Dedifferentiated amniotic fluid mesenchymal stem cell (primary cell): ENCODE results near the gene LSMEM2.
"Not testable (repeated sequence)": the region's sequence is repeated elsewhere in the genome, so short reads cannot be mapped to it uniquely, and the experiment has no call there.

ENCODE experiments used
- DNase-seq: peaks from one replicate; pipeline ENCODE4 v3.0.0-alpha.2; 2016; ENCODE audit errors: extremely low spot score

LSMEM2 gene

GRCh38 chr3:50245831-50246516 lies 32.9 kb upstream of the LSMEM2 start:
- DNase-seq, result peak; percentile 86

GRCh38 chr3:50246517-50246954 lies 32.4 kb upstream of the LSMEM2 start:
- peak; percentile 83 for DNase-seq

- no peak for DNase-seq
These were observed 30.5 kb upstream of the LSMEM2 start for GRCh38 chr3:50248387-50248786.

GRCh38 chr3:50249457-50249856 lies 29.4 kb upstream of the LSMEM2 start:
- no peak for DNase-seq

GRCh38 chr3:50250514-50250913 lies 28.4 kb upstream of the LSMEM2 start:
- DNase-seq, result no peak

GRCh38 chr3:50251220-50251619 lies 27.7 kb upstream of the LSMEM2 start:
- no peak for DNase-seq

GRCh38 chr3:50254577-50255250 lies 24.2 kb upstream of the LSMEM2 start:
- no peak for DNase-seq

GRCh38 chr3:50255251-50255615 lies 23.7 kb upstream of the LSMEM2 start:
- DNase-seq, result no peak

- DNase-seq, result no peak
These were observed 21.7 kb upstream of the LSMEM2 start for GRCh38 chr3:50256978-50257890.

GRCh38 chr3:50258029-50258680 lies 20.7 kb upstream of the LSMEM2 start:
- DNase-seq, result no peak

- no peak for DNase-seq
These were observed 19.9 kb upstream of the LSMEM2 start for GRCh38 chr3:50258979-50259378.

- DNase-seq, result no peak
These were observed 19.4 kb upstream of the LSMEM2 start for GRCh38 chr3:50259432-50260026.

GRCh38 chr3:50260027-50260941 lies 18.6 kb upstream of the LSMEM2 start:
- peak; percentile 76 for DNase-seq

- no peak for DNase-seq
These were observed 17.9 kb upstream of the LSMEM2 start for GRCh38 chr3:50260942-50261441.

- DNase-seq, result no peak
These were observed 17.4 kb upstream of the LSMEM2 start for GRCh38 chr3:50261505-50261904.

- DNase-seq, result not testable (repeated sequence)
These were observed 16.7 kb upstream of the LSMEM2 start for GRCh38 chr3:50262200-50262599.

GRCh38 chr3:50262778-50263177 lies 16.1 kb upstream of the LSMEM2 start:
- DNase-seq, result no peak

- DNase-seq, result no peak
These were observed 15.2 kb upstream of the LSMEM2 start for GRCh38 chr3:50263478-50264382.

- peak; percentile 90 for DNase-seq
These were observed 14.4 kb upstream of the LSMEM2 start for GRCh38 chr3:50264383-50264963.
